Neuronal stem cell (in vitro differentiated cells): Measurements from ENCODE around the gene SERPINB1.

Experiments
- DNase-seq: peaks from one replicate; pipeline ENCODE4 v3.0.0-alpha.2; 2013; ENCODE audit warnings: low spot score
- H2AFZ ChIP-seq: one replicate; pipeline ENCODE4 v1.6.1; 2013; ENCODE audit warnings: mild to moderate bottlenecking, low read length, inconsistent platforms
- H2AK5ac ChIP-seq: 2 replicates; pipeline ENCODE4 v1.6.1; 2013; ENCODE audit warnings: low read depth, mild to moderate bottlenecking, inconsistent platforms, low read length, moderate library complexity, mixed read lengths
- H2BK120ac ChIP-seq: 2 replicates; pipeline ENCODE4 v1.6.1; 2013; ENCODE audit warnings: low read depth, mild to moderate bottlenecking, inconsistent platforms, low read length, moderate library complexity, mixed read lengths
- H2BK12ac ChIP-seq: one replicate; pipeline ENCODE4 v1.6.1; 2013; ENCODE audit warnings: low read length, inconsistent platforms
- H2BK15ac ChIP-seq: 2 replicates; pipeline ENCODE4 v1.6.1; 2013; ENCODE audit warnings: mild to moderate bottlenecking, low read length, inconsistent platforms, mixed read lengths
- H2BK5ac ChIP-seq: one replicate; pipeline ENCODE4 v1.6.1; 2013; ENCODE audit warnings: inconsistent platforms, mild to moderate bottlenecking, low read length, moderate library complexity
- H3K14ac ChIP-seq: one replicate; pipeline ENCODE4 v1.6.1; 2013; ENCODE audit warnings: low read length, inconsistent platforms
- H3K18ac ChIP-seq: 2 replicates; pipeline ENCODE4 v1.6.1; 2013; ENCODE audit warnings: low read length, inconsistent platforms
- H3K23ac ChIP-seq: 2 replicates; pipeline ENCODE4 v1.6.1; 2013; ENCODE audit warnings: low read depth, mild to moderate bottlenecking, mixed read lengths, low read length, inconsistent platforms; ENCODE audit not compliant: poor library complexity
- H3K27ac ChIP-seq: replicated peaks from 3 replicates; pipeline ENCODE4 v1.5.1; 2013; ENCODE audit warnings: low read length, inconsistent platforms
- H3K27me3 ChIP-seq, 3 experiments: 2 replicates each; pipeline ENCODE4 v1.6.1; 2013; ENCODE audit warnings: low read length in 3 of 3, mild to moderate bottlenecking in 2 of 3, inconsistent platforms in 1 of 3, low read depth in 1 of 3, mixed read lengths in 1 of 3, moderate library complexity in 1 of 3; ENCODE audit not compliant: control insufficient read depth in 3 of 3, insufficient read depth in 3 of 3
- H3K36me3 ChIP-seq, 2 donors: replicated peaks in 1 of 2; 2 replicates each; pipeline ENCODE4 v1.6.1; 2013; ENCODE audit warnings: low read length in 2 of 2; ENCODE audit not compliant: control insufficient read depth in 2 of 2, insufficient read depth in 2 of 2
- H3K4ac ChIP-seq: 2 replicates; pipeline ENCODE4 v1.6.1; 2013; ENCODE audit warnings: inconsistent platforms, mild to moderate bottlenecking, low read length, moderate library complexity
- H3K4me1 ChIP-seq, 2 donors: 1 replicate in 1 of 2; 2 replicates in 1 of 2; pipeline ENCODE4 v1.6.1; 2013; ENCODE audit warnings: low read length in 2 of 2, low read depth in 1 of 2; ENCODE audit not compliant: control insufficient read depth in 2 of 2, insufficient read depth in 1 of 2
- H3K4me2 ChIP-seq: one replicate; pipeline ENCODE4 v1.6.1; 2013; ENCODE audit warnings: mild to moderate bottlenecking, low read length, inconsistent platforms; ENCODE audit not compliant: insufficient read depth, poor library complexity, severe bottlenecking
- H3K4me3 ChIP-seq, 2 donors: 2 replicates each; pipeline ENCODE4 v1.5.1; 2013; ENCODE audit warnings: low read length in 2 of 2, mild to moderate bottlenecking in 2 of 2, inconsistent platforms in 1 of 2, moderate library complexity in 1 of 2
- H3K79me1 ChIP-seq: one replicate; pipeline ENCODE4 v1.6.1; 2013; ENCODE audit warnings: low read depth, mild to moderate bottlenecking, inconsistent platforms, low read length, moderate library complexity
- H3K9ac ChIP-seq: one replicate; pipeline ENCODE4 v1.6.1; 2013; ENCODE audit warnings: mild to moderate bottlenecking, low read depth, low read length, inconsistent platforms; ENCODE audit not compliant: poor library complexity
- H3K9me3 ChIP-seq, 2 donors: replicated peaks in 1 of 2; 2 replicates each; pipeline versions ENCODE3 to v1.6.1; 2013; ENCODE audit warnings: low read length in 2 of 2, mild to moderate bottlenecking in 2 of 2, inconsistent platforms in 1 of 2, low read depth in 1 of 2, mixed read lengths in 1 of 2, moderate library complexity in 1 of 2; ENCODE audit not compliant: control insufficient read depth in 2 of 2, insufficient read depth in 1 of 2
- H4K8ac ChIP-seq: one replicate; pipeline ENCODE4 v1.6.1; 2013; ENCODE audit warnings: low read depth, mild to moderate bottlenecking, inconsistent platforms, low read length, moderate library complexity
- H4K91ac ChIP-seq: one replicate; pipeline ENCODE4 v1.6.1; 2013; ENCODE audit warnings: low read length, low read depth, mild to moderate bottlenecking, inconsistent platforms; ENCODE audit not compliant: poor library complexity
- WGBS, 2 donors: extraction: QIAGEN DNeasy Blood & Tissue Kit; methylation state at CpG; one replicate each; pipeline ENCODE4 v1.1.7; 2013; ENCODE audit warnings: missing lambda C conversion rate in 2 of 2, mixed read lengths in 1 of 2; ENCODE audit not compliant: insufficient read length in 2 of 2, insufficient replicate concordance in 1 of 2; ENCODE audit errors: extremely low coverage in 2 of 2; 5-methylcytosine and 5-hydroxymethylcytosine counted together

Gene SERPINB1

DNA sequence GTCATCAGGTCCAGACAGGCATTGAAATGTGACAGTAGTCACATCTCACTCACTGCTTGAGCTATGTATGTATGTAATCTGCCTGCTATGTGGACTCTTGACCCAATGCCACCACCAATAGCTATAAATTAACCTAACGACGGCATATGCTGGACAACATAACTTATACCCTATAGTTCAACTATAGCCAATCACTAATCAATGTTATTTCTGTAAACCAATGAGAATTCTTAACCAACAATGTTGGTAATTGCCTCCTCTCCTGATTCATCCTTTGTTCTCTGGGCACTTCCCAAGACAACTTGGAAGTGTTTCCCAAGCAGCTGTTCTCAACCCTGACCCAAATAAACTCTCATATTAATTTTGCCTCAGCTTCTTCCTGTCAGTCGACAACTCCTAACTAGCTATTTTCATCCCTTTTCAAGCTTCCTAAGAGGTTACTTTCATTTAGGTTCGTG is 24.1 kb upstream of the SERPINB1 start:
- no peak overlapping the region for H2BK5ac ChIP-seq
- H2BK12ac ChIP-seq = no peak overlapping the region
- H3K23ac ChIP-seq = no peak overlapping the region
- no peak overlapping the region for H2AK5ac ChIP-seq
- DNase-seq = no peak
- H4K91ac ChIP-seq = no peak overlapping the region
- H3K14ac ChIP-seq = no peak overlapping the region
- no peak overlapping the region for H2AFZ ChIP-seq
- WGBS, 2 donors = no CpG with 5 or more reads among the region's 4 CpGs
- no peaks in the 10 kb centered on the region for H3K9me3 ChIP-seq
- no peak overlapping the region for H4K8ac ChIP-seq
- no peak overlapping the region for H3K27ac ChIP-seq
- no peaks in the 10 kb centered on the region for H3K79me1 ChIP-seq
- no peak overlapping the region for H2BK120ac ChIP-seq
- H2BK15ac ChIP-seq = no peak overlapping the region
- H3K4ac ChIP-seq = no peak overlapping the region
- no peak overlapping the region for H3K18ac ChIP-seq
- no peak overlapping the region for H3K4me2 ChIP-seq
- H3K9ac ChIP-seq = no peak overlapping the region
- H3K27me3 ChIP-seq = no peaks in the 10 kb centered on the region
- no peaks in the 10 kb centered on the region for H3K36me3 ChIP-seq
- H3K4me3 ChIP-seq = no peak overlapping the region
- peaks cover 3 to 15% of the 10 kb centered on the region in 2 donors for H3K4me1 ChIP-seq

DNA sequence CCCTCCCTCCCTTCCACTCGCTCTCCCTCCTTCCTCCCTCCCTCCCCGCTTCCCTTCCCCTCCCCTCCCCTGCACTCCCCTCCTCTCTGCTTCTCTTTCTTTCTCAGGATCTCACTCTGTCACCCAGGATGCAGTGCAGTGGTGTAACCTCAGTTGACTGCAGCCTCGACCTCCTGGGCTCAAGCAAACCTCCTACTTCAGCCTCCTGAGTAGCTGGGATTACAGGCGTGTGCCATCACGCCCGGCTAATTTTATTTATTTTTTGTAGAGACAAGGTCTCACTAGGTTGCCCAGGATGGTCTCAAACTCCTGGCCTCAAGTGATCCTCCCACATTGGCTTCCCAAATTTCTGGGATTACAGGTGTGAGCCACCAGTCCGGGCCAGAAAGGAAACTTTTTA is 23.6 kb upstream of the SERPINB1 start:
- Histone ChIP-seq H2BK5ac (no peak overlapping the region), H2AFZ (no peak overlapping the region), H3K27me3 (no peaks in the 10 kb centered on the region), H3K9ac (no peak overlapping the region), H3K9me3 (no peaks in the 10 kb centered on the region), H3K36me3 (no peaks in the 10 kb centered on the region), H3K4me2 (no peak overlapping the region), H4K8ac (no peak overlapping the region), H2BK120ac (no peak overlapping the region), H3K79me1 (no peaks in the 10 kb centered on the region), H3K4me1 (peaks cover 3 to 15% of the 10 kb centered on the region in 2 donors), H4K91ac (no peak overlapping the region), H3K4me3 (no peak overlapping the region), H3K14ac (no peak overlapping the region), H2BK15ac (no peak overlapping the region), H3K4ac (no peak overlapping the region), H3K23ac (no peak overlapping the region), H2AK5ac (no peak overlapping the region), H3K18ac (no peak overlapping the region), H3K27ac (no peak overlapping the region), H2BK12ac (no peak overlapping the region)
- no CpG with 5 or more reads among the region's 7 CpGs for WGBS, 2 donors
- no peak for DNase-seq

DNA sequence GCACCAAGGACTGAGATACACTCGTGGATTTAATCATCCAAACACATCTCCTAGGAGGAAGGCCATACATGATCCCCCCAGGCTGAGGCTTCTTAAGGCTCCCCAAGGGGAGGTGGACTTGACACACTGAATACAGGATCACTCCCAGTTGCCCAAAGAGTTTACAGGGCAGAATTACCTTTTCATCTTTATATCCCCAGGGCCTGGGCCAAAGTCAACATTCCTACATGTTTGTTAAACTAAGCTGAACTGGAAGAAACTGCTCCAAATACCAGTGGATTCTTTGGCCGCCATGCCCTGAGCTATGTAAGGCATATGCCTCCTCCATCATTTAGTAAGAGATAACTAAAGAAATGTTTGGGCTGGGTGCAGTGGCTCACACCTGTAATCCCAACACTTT is 22.2 kb upstream of the SERPINB1 start:
- no CpG with 5 or more reads among the region's 2 CpGs for WGBS, 2 donors
- no peak overlapping the region for H3K23ac ChIP-seq
- no peak overlapping the region for H3K9ac ChIP-seq
- no peak overlapping the region for H2BK120ac ChIP-seq
- no peak overlapping the region for H4K8ac ChIP-seq
- no peak overlapping the region for H3K4me3 ChIP-seq
- no peaks in the 10 kb centered on the region for H3K9me3 ChIP-seq
- H3K14ac ChIP-seq = no peak overlapping the region
- H3K36me3 ChIP-seq = no peaks in the 10 kb centered on the region
- DNase-seq = no peak
- no peaks in the 10 kb centered on the region for H3K79me1 ChIP-seq
- no peaks in the 10 kb centered on the region for H3K27me3 ChIP-seq
- H3K4me2 ChIP-seq = no peak overlapping the region
- H2BK5ac ChIP-seq = no peak overlapping the region
- H3K4ac ChIP-seq = no peak overlapping the region
- H3K18ac ChIP-seq = no peak overlapping the region
- no peak overlapping the region for H2AFZ ChIP-seq
- no peak overlapping the region for H2BK12ac ChIP-seq
- no peak overlapping the region for H3K27ac ChIP-seq
- H2AK5ac ChIP-seq = no peak overlapping the region
- H4K91ac ChIP-seq = no peak overlapping the region
- H2BK15ac ChIP-seq = no peak overlapping the region
- H3K4me1 ChIP-seq = peaks cover 3 to 15% of the 10 kb centered on the region in 2 donors

DNA sequence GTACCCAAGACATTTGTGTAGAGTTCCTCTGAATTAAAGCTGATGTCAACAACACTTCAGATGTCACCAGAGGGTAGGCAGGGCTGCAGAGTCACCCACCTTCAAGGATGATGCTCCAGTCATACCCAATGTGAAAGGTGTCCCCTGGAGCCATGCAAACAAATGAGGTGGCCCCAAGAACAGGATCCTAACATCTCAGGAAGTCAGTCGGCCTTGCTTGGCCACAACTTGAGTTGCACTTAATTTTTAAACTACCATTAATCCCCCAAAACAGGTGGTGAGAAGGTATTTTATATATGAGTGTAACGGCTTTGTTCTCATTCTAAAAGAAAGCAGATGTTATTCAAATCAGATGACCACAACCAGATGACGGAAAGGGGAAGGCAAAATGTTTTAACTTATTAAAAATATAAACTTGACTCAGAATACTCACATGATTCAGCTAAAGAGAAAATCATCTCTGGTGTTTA is 21.1 kb upstream of the SERPINB1 start:
- no CpG with 5 or more reads among the region's 3 CpGs for WGBS, 2 donors
- H2BK12ac ChIP-seq = no peak overlapping the region
- H4K8ac ChIP-seq = no peak overlapping the region
- no peak overlapping the region for H3K18ac ChIP-seq
- H3K4me2 ChIP-seq = no peak overlapping the region
- H3K14ac ChIP-seq = no peak overlapping the region
- no peaks in the 10 kb centered on the region for H3K27me3 ChIP-seq
- no peak overlapping the region for H2BK120ac ChIP-seq
- H3K9ac ChIP-seq = no peak overlapping the region
- no peak overlapping the region for H2AK5ac ChIP-seq
- H3K9me3 ChIP-seq = no peaks in the 10 kb centered on the region
- H3K27ac ChIP-seq = no peak overlapping the region
- peaks cover 10 to 12% of the 10 kb centered on the region in 2 donors for H3K4me1 ChIP-seq
- H3K4ac ChIP-seq = no peak overlapping the region
- no peak overlapping the region for H3K23ac ChIP-seq
- no peak for DNase-seq
- no peaks in the 10 kb centered on the region for H3K79me1 ChIP-seq
- H4K91ac ChIP-seq = no peak overlapping the region
- H3K4me3 ChIP-seq = no peak overlapping the region
- no peak overlapping the region for H2BK5ac ChIP-seq
- H2BK15ac ChIP-seq = no peak overlapping the region
- H3K36me3 ChIP-seq = no peaks in the 10 kb centered on the region
- H2AFZ ChIP-seq = no peak overlapping the region
